Activated naive CD8-positive, alpha-beta T cell (primary cell): ENCODE data around the gene RNF224.

Experiments used
- H3K27ac Mint-ChIP-seq: one replicate; pipeline ENCODE4 v1.8.0; 2021; ENCODE audit warnings: mixed read lengths
- H3K27me3 Mint-ChIP-seq: one replicate; pipeline ENCODE4 v1.8.0; 2021; ENCODE audit warnings: mixed read lengths
- H3K36me3 Mint-ChIP-seq: one replicate; pipeline ENCODE4 v1.8.0; 2021; ENCODE audit warnings: mixed read lengths
- H3K4me1 Mint-ChIP-seq: one replicate; pipeline ENCODE4 v1.8.0; 2021; ENCODE audit warnings: low read depth, mixed read lengths
- H3K4me3 Mint-ChIP-seq: one replicate; pipeline ENCODE4 v1.8.0; 2021; ENCODE audit warnings: mild to moderate bottlenecking, mixed read lengths
- H3K9me3 Mint-ChIP-seq: one replicate; pipeline ENCODE4 v1.8.0; 2021; ENCODE audit warnings: low read depth, mixed read lengths

RNF224 gene

GRCh38 chr9:137225699-137226331 lies 1.5 kb upstream of the RNF224 start:
- H3K4me1 Mint-ChIP-seq: peaks cover 5% of the 10 kb centered on the region
- H3K36me3 Mint-ChIP-seq: no peaks in the 10 kb centered on the region
- no peak overlapping the region for H3K4me3 Mint-ChIP-seq
- H3K9me3 Mint-ChIP-seq: no peaks in the 10 kb centered on the region
- H3K27me3 Mint-ChIP-seq: peaks cover 2% of the 10 kb centered on the region
- no peak overlapping the region for H3K27ac Mint-ChIP-seq

DNA sequence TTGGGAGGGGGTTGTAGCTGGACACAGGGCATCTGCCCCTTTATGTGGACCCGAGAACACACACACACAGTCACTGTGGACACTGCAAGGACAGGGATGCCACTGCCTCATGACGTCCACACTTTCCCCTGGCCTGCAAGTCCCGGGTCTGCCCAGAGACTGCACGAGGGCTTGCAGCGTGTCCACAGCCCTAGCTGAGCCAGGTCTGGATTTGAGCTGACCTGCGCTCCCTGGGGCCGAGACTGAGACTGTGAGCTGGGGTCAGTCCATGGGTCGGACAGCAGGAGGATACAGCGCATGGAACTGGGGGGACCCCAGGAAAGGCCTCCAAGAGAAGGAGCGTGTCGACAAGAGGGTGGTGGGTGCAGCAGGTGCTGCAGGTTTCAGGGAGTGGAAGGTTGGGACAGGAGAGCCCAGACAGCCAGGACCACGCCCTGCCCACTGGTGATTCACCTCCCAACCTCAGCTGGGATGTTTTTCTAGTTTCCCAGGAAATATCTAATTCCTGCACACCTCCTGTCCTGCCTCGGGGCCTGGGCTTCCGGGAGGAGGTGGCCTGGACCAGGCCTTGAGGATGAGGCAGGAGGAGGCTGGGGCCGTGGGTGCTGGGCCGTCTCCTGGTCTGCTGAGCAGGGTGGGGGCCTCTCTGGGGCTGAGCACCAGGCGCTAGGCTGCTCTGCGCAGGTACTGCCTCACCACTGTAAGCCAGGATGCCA lies 806 bp upstream of the RNF224 start:
- Mint-ChIP-seq H3K4me3 (no peak overlapping the region), H3K9me3 (no peaks in the 10 kb centered on the region), H3K27me3 (peaks cover 2% of the 10 kb centered on the region), H3K36me3 (no peaks in the 10 kb centered on the region), H3K4me1 (peaks cover 5% of the 10 kb centered on the region), H3K27ac (no peak overlapping the region)

DNA sequence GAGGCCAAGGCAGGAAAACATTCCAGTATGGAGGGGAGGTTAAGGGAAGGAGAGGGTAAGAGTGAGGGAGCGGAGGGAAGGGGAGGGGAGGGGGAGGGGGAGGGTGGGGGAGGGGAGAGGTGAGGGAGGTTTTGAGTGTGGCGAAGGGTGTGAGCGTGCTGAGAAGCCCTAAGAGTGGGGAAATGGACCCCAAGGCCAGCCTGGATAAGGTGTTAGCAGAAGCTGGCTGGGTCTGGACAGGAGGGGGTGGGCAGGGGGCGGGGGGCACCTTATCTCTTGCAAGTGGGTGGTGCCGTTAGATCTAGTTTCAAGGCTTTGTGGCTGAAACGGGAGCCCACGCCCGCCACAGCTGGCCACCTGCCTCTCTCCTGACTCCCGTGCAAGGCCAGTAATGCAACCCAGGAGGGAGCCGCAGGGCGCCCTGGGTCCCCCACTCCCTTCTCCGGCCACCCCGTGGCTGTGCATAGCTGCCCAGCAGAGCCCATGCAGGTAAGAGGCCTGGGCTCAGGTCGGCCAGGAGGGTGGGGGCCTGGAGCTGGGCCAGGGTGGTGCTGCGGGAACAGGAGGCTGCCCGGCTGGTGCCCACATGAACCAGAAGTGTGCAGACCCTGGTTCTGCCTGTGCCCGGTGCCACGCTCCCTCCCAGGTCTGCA lies 677 bp downstream of the RNF224 start:
- Mint-ChIP-seq H3K27ac (no peak overlapping the region), H3K9me3 (no peaks in the 10 kb centered on the region), H3K27me3 (peaks cover 2% of the 10 kb centered on the region)

DNA sequence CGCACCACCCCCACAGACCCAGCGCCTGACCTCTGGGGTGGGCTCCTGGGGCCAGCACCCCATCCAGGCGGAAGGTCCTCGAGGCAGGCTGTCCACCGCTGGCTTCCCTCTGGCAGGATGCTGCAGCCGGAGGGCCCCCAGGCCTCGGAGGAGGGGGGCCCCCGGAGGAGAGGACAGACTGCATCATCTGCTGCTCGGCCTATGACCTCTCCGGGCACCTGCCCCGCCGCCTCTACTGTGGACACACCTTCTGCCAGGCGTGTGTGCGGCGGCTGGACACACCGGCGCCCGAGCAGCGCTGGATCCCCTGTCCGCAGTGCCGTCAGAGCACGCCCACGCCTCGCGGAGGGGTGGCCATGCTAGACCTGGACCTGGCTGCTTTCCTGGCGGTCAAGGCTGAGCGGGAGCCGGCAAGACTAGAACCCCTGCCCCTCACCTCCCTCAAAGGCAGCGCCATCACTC lies 1.2 kb downstream of the RNF224 start:
- peaks cover 2% of the 10 kb centered on the region for H3K27me3 Mint-ChIP-seq
- peaks cover 5% of the 10 kb centered on the region for H3K4me1 Mint-ChIP-seq
- no peaks in the 10 kb centered on the region for H3K9me3 Mint-ChIP-seq
- no peaks in the 10 kb centered on the region for H3K36me3 Mint-ChIP-seq
- no peak overlapping the region for H3K27ac Mint-ChIP-seq
- H3K4me3 Mint-ChIP-seq: no peak overlapping the region

More for the DNA sequence above, 677 bp downstream of the RNF224 start:
- Mint-ChIP-seq H3K4me3 (no peak overlapping the region), H3K36me3 (no peaks in the 10 kb centered on the region), H3K4me1 (peaks cover 5% of the 10 kb centered on the region)

GRCh38 chr9:137228968-137229896 lies 1.9 kb downstream of the RNF224 start:
- Mint-ChIP-seq H3K36me3 (no peaks in the 10 kb centered on the region), H3K4me1 (peaks cover 3% of the 10 kb centered on the region), H3K27me3 (peaks cover 2% of the 10 kb centered on the region)

GRCh38 chr9:137229903-137230704 lies 2.8 kb downstream of the RNF224 start:
- Mint-ChIP-seq H3K27me3 (peaks cover 2% of the 10 kb centered on the region), H3K36me3 (no peaks in the 10 kb centered on the region), H3K27ac (no peak overlapping the region), H3K4me1 (peaks cover 3% of the 10 kb centered on the region), H3K4me3 (no peak overlapping the region), H3K9me3 (no peaks in the 10 kb centered on the region)

More at GRCh38 chr9:137228968-137229896, 1.9 kb downstream of the RNF224 start:
- H3K9me3 Mint-ChIP-seq: no peaks in the 10 kb centered on the region
- H3K4me3 Mint-ChIP-seq: no peak overlapping the region
- H3K27ac Mint-ChIP-seq: no peak overlapping the region

DNA sequence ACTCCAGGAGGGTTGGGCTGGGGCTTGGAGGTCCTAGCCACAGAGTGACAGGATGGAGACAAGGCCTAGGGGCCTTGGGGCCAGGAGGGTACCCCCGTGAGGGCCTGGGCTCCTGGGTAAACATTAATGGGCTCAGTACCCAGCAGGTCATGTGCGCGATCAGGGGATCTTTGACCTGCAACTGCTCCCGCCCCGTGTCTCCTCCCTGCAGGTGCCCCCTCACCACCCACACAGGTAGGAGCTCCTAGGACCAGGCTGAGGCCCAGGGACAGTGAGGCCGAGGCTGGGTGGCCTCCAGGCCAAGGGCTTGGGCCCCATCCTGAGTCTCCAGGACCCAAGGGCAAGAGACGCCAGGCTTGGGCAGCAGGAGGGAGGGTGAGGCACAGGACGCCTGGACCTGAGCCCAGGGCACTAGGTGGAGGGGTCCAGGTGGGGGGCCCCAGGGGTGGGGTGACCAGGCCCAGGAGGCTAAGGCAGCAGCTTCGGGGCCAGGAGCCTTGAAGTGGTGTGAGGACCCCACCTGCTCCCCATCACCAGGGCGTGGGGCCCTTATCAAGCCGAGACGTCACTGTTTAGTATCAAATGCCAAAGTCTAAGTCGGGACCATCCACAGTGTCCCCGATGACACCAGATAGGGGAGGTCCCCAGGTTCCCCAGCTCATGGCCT lies 3.5 kb downstream of the RNF224 start, which contains the start of gene SLC34A3:
Gene SLC34A3, plus strand, starts transcription at position 197 of the 667 bp plus-strand sequence. CDS start 802 bp downstream, outside the sequence.
- Mint-ChIP-seq H3K4me1 (peaks cover 3% of the 10 kb centered on the region), H3K36me3 (no peaks in the 10 kb centered on the region), H3K27me3 (peaks cover 2% of the 10 kb centered on the region), H3K9me3 (no peaks in the 10 kb centered on the region), H3K4me3 (no peak within 1 kb of the TSS), H3K27ac (no peak within 1 kb of the TSS)

DNA sequence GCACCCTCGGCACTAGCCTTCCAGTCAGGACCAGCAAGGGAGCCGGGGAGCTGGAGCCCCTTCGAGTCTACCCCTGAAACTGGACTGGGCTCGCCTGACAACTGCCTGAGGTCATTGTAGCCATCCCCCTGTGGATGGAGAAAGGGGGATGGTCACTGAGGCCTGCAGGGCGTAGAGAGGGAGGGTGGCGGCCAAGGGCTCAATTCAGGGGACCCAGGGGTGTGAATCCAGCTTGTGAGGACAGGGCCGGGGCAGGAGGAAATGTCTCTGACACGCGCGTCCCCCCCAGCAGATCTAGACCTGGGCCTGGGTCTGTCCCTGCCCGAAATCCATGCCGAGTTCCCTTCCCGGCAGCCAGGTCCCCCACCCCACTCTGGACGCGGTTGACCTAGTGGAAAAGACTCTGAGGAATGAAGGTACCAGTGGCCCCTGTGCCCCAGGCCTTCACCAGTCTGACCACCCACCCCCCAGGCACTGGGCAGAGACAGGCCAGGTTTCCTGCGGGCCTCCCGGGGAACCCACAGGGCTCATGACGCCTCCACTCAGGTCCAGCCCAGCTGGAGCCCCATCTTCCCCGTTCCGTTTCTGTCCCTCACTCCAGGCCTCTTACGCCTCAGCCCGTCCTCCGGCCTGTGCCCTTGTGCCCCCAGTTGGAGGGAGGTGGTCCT lies 4.2 kb downstream of the RNF224 start:
- Mint-ChIP-seq H3K36me3 (no peaks in the 10 kb centered on the region), H3K9me3 (no peaks in the 10 kb centered on the region), H3K27me3 (peaks cover 2% of the 10 kb centered on the region), H3K4me1 (peaks cover 3% of the 10 kb centered on the region), H3K27ac (no peak overlapping the region), H3K4me3 (no peak overlapping the region)

DNA sequence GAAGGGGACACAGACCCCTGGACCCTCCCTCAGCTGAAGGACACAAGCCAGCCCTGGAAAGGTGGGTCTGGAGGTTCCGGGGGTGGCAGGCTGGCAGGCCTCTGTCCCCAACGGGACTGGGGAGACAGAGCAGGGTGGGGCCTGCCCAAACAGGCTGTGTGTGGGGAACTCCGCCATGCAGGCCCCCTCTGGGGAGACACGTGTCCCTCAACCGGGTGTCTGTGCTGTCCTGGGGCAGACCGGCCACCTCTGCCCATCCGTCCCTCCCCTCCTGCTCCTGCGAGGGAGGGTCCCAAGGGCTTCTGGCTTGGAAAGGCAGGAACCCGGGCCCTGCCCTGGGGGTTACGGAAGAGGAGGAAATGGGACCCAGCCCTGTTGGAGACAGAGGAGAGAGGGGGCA lies 4.8 kb downstream of the RNF224 start:
- H3K4me3 Mint-ChIP-seq: no peak overlapping the region
- peaks cover 2% of the 10 kb centered on the region for H3K27me3 Mint-ChIP-seq
- H3K4me1 Mint-ChIP-seq: peaks cover 5% of the 10 kb centered on the region
- H3K36me3 Mint-ChIP-seq: no peaks in the 10 kb centered on the region
- no peak overlapping the region for H3K27ac Mint-ChIP-seq
- no peaks in the 10 kb centered on the region for H3K9me3 Mint-ChIP-seq

GRCh38 chr9:137232510-137232909 lies 5.2 kb downstream of the RNF224 start:
- H3K27ac Mint-ChIP-seq: no peak overlapping the region
- peaks cover 4% of the 10 kb centered on the region for H3K4me1 Mint-ChIP-seq
- peaks cover 2% of the 10 kb centered on the region for H3K27me3 Mint-ChIP-seq
- H3K9me3 Mint-ChIP-seq: no peaks in the 10 kb centered on the region
- no peaks in the 10 kb centered on the region for H3K36me3 Mint-ChIP-seq
- H3K4me3 Mint-ChIP-seq: no peak overlapping the region

GRCh38 chr9:137233143-137233980 lies 6.1 kb downstream of the RNF224 start:
- no peaks in the 10 kb centered on the region for H3K9me3 Mint-ChIP-seq

DNA sequence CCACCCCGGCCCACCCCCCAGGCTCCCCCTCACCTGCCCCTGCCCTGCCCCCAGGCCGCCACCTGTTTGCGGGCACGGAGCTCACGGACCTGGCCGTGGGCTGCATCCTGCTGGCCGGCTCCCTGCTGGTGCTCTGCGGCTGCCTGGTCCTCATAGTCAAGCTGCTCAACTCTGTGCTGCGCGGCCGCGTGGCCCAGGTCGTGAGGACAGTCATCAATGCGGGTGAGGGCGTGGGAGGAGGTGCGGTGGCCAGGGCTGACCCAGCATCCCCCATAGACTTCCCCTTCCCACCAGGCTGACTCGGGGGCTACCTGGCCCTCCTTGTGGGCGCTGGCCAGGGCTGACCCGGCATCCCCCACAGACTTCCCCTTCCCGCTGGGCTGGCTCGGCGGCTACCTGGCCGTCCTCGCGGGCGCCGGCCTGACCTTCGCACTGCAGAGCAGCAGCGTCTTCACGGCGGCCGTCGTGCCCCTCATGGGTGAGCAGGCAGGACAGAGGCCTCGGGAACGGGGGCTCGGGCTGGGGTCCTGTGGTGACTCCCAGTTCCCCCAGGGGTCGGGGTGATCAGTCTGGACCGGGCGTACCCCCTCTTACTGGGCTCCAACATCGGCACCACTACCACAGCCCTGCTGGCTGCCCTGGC lies 6.9 kb downstream of the RNF224 start:
- no peaks in the 10 kb centered on the region for H3K27me3 Mint-ChIP-seq
- H3K4me1 Mint-ChIP-seq: peaks cover 8% of the 10 kb centered on the region
- no peaks in the 10 kb centered on the region for H3K36me3 Mint-ChIP-seq
- no peaks in the 10 kb centered on the region for H3K9me3 Mint-ChIP-seq
- H3K4me3 Mint-ChIP-seq: no peak overlapping the region
- no peak overlapping the region for H3K27ac Mint-ChIP-seq

More at GRCh38 chr9:137233143-137233980, 6.1 kb downstream of the RNF224 start:
- Mint-ChIP-seq H3K4me3 (no peak overlapping the region), H3K27ac (no peak overlapping the region), H3K27me3 (no peaks in the 10 kb centered on the region), H3K4me1 (peaks cover 2% of the 10 kb centered on the region), H3K36me3 (no peaks in the 10 kb centered on the region)
